ENCODE data around the gene PRR5. TPM values are rescaled to one million over a fixed set of nuclear protein-coding genes. Genes with fewer than 3 reads are reported as not detected.

The PRR5 gene
- total and polyA plus RNA-seq, 7 donors = 0.48 to 2.9 (median 1.6) TPM

GRCh38 chr22:44726439-44726838, 24.4 kb downstream of the PRR5 start:
- Histone ChIP-seq H3K9me3 (no peaks in the 10 kb centered on the region), H3K36me3 (ENCODE audit: insufficient read depth in 1 of 2, low read depth in 1 of 2) (no peaks in the 10 kb centered on the region), H3K4me1 (peaks cover 6% of the 10 kb centered on the region), H3K4me3 (no peak overlapping the region), H3K27me3 (ENCODE audit: insufficient read depth in 3 of 3, low read length in 2 of 3) (peaks cover 0 to 23% (median 1%) of the 10 kb centered on the region in 3 donors), H3K27ac (no peak overlapping the region)
- ATAC-seq = no peak
- peak in 1 of 2 donors; percentile 31 for DNase-seq
- intact Hi-C loops (cut with DNase I) = no loop called here
- TF ChIP-seq, protein P1, sequence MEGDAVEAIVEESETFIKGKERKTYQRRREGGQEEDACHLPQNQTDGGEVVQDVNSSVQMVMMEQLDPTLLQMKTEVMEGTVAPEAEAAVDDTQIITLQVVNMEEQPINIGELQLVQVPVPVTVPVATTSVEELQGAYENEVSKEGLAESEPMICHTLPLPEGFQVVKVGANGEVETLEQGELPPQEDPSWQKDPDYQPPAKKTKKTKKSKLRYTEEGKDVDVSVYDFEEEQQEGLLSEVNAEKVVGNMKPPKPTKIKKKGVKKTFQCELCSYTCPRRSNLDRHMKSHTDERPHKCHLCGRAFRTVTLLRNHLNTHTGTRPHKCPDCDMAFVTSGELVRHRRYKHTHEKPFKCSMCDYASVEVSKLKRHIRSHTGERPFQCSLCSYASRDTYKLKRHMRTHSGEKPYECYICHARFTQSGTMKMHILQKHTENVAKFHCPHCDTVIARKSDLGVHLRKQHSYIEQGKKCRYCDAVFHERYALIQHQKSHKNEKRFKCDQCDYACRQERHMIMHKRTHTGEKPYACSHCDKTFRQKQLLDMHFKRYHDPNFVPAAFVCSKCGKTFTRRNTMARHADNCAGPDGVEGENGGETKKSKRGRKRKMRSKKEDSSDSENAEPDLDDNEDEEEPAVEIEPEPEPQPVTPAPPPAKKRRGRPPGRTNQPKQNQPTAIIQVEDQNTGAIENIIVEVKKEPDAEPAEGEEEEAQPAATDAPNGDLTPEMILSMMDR (IDR thresholded peaks at IDR 0.05) = no peak
- WGBS, 3 donors = 95 to 96% (median 96%) methylated on average over 11 of the region's 11 CpGs

DNA sequence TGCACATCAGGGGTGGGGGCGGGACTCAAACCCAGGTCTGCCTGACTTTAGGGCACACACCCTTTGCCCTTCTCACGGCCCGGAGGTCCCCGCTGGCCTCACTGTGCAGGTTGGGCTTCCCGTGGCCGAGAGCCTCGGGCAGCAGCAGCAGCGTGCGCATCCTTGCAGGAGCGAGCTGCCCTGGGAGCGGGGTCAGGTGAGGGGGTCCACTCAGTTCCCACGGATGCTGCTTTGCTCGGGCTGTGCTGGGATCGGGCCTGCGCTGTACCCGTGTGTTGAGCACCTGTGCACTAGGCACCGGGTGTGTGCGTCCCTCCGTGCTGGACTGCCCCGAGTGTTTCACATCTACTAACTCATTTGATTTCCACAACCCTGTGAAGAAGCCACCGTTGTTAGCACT, 25.1 kb downstream of the PRR5 start:
- intact Hi-C loops (cut with DNase I) = no loop called here
- Histone ChIP-seq H3K4me3 (no peak overlapping the region), H3K9me3 (no peaks in the 10 kb centered on the region), H3K27ac (no peak overlapping the region), H3K4me1 (peaks cover 6% of the 10 kb centered on the region), H3K27me3 (ENCODE audit: insufficient read depth in 3 of 3, low read length in 2 of 3) (peaks cover 0 to 23% (median 1%) of the 10 kb centered on the region in 3 donors), H3K36me3 (ENCODE audit: insufficient read depth in 1 of 2, low read depth in 1 of 2) (no peaks in the 10 kb centered on the region)
- ATAC-seq (no peak), DNase-seq (peak in 1 of 2 donors; percentile 20)
- WGBS, 3 donors = 94 to 97% (median 95%) methylated on average over 21 of the region's 21 CpGs
- TF ChIP-seq, protein P1 (IDR thresholded peaks at IDR 0.05) = no peak

- ATAC-seq (no peak), DNase-seq (peak in 1 of 2 donors; percentile 16)
- peaks cover 0 to 23% (median 1%) of the 10 kb centered on the region in 3 donors for H3K27me3 ChIP-seq (ENCODE audit: insufficient read depth in 3 of 3, low read length in 2 of 3)
- no peak overlapping the region for H3K4me3 ChIP-seq
- TF ChIP-seq, protein P1 (IDR thresholded peaks at IDR 0.05) = no peak
- no peaks in the 10 kb centered on the region for H3K36me3 ChIP-seq (ENCODE audit: insufficient read depth in 1 of 2, low read depth in 1 of 2)
- no peaks in the 10 kb centered on the region for H3K9me3 ChIP-seq
- H3K27ac ChIP-seq = no peak overlapping the region
- 86 to 94% (median 89%) methylated on average over 12 to 13 of the region's 13 CpGs for WGBS, 3 donors
- H3K4me1 ChIP-seq = peaks cover 6% of the 10 kb centered on the region
- intact Hi-C loops (cut with DNase I) = no loop called here
Observed at GRCh38 chr22:44727709-44728108, 25.7 kb downstream of the PRR5 start.

DNA sequence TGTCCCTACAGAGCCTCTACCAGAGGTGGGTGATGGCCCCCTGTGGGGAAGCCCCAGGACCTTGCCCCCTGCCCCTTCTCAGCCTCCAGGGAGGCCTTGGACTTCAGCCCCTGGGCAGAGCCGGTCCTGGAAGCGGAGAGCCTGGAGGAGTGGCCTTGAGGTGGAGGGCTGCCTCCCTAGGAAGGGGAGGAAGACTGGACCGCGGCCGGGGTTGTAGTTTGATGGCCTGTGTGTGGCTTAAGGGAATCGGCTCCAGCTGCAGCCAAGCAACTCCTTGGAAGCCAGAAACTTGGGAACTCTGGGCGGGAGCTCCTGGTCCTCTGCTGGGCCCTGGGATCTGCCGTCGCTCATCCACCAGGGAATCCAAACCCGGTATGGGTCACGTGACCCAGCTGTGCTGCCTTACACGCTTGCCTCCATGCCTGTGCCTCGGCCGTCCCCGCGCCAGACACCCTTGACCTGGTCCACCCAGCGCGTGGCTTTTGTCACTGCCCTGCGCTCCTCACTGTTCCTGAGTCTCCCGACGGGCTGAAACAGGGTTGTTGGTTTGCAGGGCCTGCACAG, 26.8 kb downstream of the PRR5 start:
- TF ChIP-seq, protein P1 (IDR thresholded peaks at IDR 0.05) = no peak
- Histone ChIP-seq H3K36me3 (ENCODE audit: insufficient read depth in 1 of 2, low read depth in 1 of 2) (no peaks in the 10 kb centered on the region), H3K27me3 (ENCODE audit: insufficient read depth in 3 of 3, low read length in 2 of 3) (peaks cover 0 to 23% (median 1%) of the 10 kb centered on the region in 3 donors), H3K9me3 (no peaks in the 10 kb centered on the region), H3K4me3 (no peak overlapping the region), H3K4me1 (peaks cover 6% of the 10 kb centered on the region), H3K27ac (peak overlapping the region; percentile 41)
- peak in 3 of 4 donors; percentile 7 to 44 (median 37) for ATAC-seq
- DNase-seq = peak; percentile 46 to 51
- WGBS, 3 donors = 23 to 40% (median 25%) methylated on average over 20 to 21 of the region's 21 CpGs
- intact Hi-C loops (cut with DNase I) = no loop called here

Measured in psoas muscle (tissue), 8 donors.